SU-DHL-6 (cell line): ENCODE measurements around the gene MPO.

Source experiments
- H2AFZ ChIP-seq: fragments of 200-600 bp; sonication (generic); 2 replicates; pipeline ENCODE4 v1.6.1; 2014; ENCODE audit warnings: low read depth, mild to moderate bottlenecking, moderate library complexity, mixed read lengths, antibody characterized with exemption, low read length; ENCODE audit not compliant: severe bottlenecking
- H3F3A ChIP-seq: fragments of 200-600 bp; shearing (Covaris generic); 2 replicates; pipeline ENCODE4 v1.6.0; 2016; ENCODE audit warnings: antibody characterized with exemption, mild to moderate bottlenecking; ENCODE audit not compliant: insufficient read depth
- H3K27ac ChIP-seq: fragments of 200-600 bp; sonication (generic); 2 replicates; pipeline ENCODE4 v1.5.1; 2016; ENCODE audit warnings: low read depth, mild to moderate bottlenecking, low read length, moderate library complexity, mixed read lengths
- H3K27me3 ChIP-seq: fragments of 200-600 bp; sonication (generic), shearing (Covaris generic); 2 replicates; pipeline ENCODE4 v1.6.0; 2014; ENCODE audit warnings: mild to moderate bottlenecking, low read length
- H3K36me3 ChIP-seq: fragments of 200-600 bp; sonication (generic); 2 replicates; pipeline ENCODE4 v1.6.1; 2014; ENCODE audit warnings: mild to moderate bottlenecking, low read length, mixed read lengths
- H3K4me2 ChIP-seq: fragments of 300-600, 200-600 bp; shearing (Covaris generic), sonication (generic); 2 replicates; pipeline ENCODE4 v1.6.0; 2014; ENCODE audit warnings: low read length, low read depth, mild to moderate bottlenecking; ENCODE audit not compliant: poor library complexity, severe bottlenecking
- H3K4me3 ChIP-seq: fragments of 200-600 bp; sonication (generic); 2 replicates; pipeline ENCODE4 v1.5.1; 2014; ENCODE audit warnings: antibody characterized with exemption, low read length, mild to moderate bottlenecking, mixed read lengths; ENCODE audit not compliant: insufficient read depth, poor library complexity, severe bottlenecking
- H3K79me2 ChIP-seq: fragments of 200-600 bp; sonication (generic); 2 replicates; pipeline ENCODE4 v1.6.1; 2014; ENCODE audit warnings: mild to moderate bottlenecking, low read length, moderate library complexity; ENCODE audit not compliant: insufficient read depth
- H3K9ac ChIP-seq: fragments of 200-600 bp; sonication (generic); 2 replicates; pipeline ENCODE4 v1.7.0; 2014; ENCODE audit warnings: mild to moderate bottlenecking, low read length
- H3K9me2 ChIP-seq: fragments of 200-600 bp; sonication (generic); replicated peaks from 2 replicates; pipeline ENCODE4 v1.6.1; 2014; ENCODE audit warnings: low read length; ENCODE audit not compliant: insufficient read depth
- H3K9me3 ChIP-seq: fragments of 200-600 bp; sonication (generic); 2 replicates; pipeline ENCODE4 v1.6.1; 2014; ENCODE audit warnings: low read length, mixed read lengths; ENCODE audit not compliant: insufficient read depth
- H4K20me1 ChIP-seq: fragments of 200-600 bp; sonication (generic); 2 replicates; pipeline ENCODE4 v1.6.1; 2014; ENCODE audit warnings: low read depth, mild to moderate bottlenecking, antibody characterized with exemption, low read length, moderate library complexity, mixed read lengths
- EZH2phosphoT487 ChIP-seq: fragments of 200-600 bp; sonication (generic), shearing (Covaris generic); conservative IDR thresholded peaks from 2 replicates; pipeline ENCODE4 v1.6.1; 2018; ENCODE audit warnings: mild to moderate bottlenecking, antibody characterized with exemption, low read length, moderate library complexity, mixed read lengths
- TF ChIP-seq, protein P1 (sequence below): fragments of 200-600 bp; sonication (generic); IDR thresholded peaks from one replicate; pipeline ENCODE4 v1.5.1; 2017; ENCODE audit warnings: antibody characterized with exemption, mild to moderate bottlenecking, low read length, moderate library complexity; ENCODE audit not compliant: insufficient read depth, poor library complexity, severe bottlenecking

MPO gene

DNA sequence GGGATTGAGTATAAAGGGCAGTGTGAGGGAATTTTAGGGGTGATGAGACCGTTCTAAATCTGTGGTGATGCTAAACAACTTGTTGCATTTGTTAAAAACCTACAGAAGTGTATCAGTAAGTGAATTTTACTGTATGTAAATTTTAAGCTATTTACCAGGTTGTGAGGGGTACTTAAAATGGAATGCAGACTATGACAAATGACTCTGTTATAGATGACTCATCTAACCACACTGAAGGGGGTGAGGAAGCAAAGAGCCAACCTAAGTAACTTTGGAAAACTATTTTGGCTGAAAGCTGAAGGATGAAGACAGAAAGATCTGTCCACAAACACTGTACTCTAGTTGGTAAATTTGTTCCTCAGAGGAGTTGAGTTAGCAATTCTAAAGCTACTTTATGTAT is 56.4 kb downstream of the MPO start:
- no peaks in the 10 kb centered on the region for H4K20me1 ChIP-seq
- H3K9ac ChIP-seq = no peak overlapping the region
- H3F3A ChIP-seq = no peaks in the 10 kb centered on the region
- no peaks in the 10 kb centered on the region for H3K79me2 ChIP-seq
- no peak overlapping the region for H3K4me3 ChIP-seq
- no peak overlapping the region for H3K4me2 ChIP-seq
- no peaks in the 10 kb centered on the region for H3K9me3 ChIP-seq
- H3K27ac ChIP-seq = no peak overlapping the region
- no peak overlapping the region for H2AFZ ChIP-seq
- no peaks in the 10 kb centered on the region for H3K27me3 ChIP-seq
- no peaks in the 10 kb centered on the region for H3K36me3 ChIP-seq
- no peak for TF ChIP-seq EZH2phosphoT487
- TF ChIP-seq, protein P1, sequence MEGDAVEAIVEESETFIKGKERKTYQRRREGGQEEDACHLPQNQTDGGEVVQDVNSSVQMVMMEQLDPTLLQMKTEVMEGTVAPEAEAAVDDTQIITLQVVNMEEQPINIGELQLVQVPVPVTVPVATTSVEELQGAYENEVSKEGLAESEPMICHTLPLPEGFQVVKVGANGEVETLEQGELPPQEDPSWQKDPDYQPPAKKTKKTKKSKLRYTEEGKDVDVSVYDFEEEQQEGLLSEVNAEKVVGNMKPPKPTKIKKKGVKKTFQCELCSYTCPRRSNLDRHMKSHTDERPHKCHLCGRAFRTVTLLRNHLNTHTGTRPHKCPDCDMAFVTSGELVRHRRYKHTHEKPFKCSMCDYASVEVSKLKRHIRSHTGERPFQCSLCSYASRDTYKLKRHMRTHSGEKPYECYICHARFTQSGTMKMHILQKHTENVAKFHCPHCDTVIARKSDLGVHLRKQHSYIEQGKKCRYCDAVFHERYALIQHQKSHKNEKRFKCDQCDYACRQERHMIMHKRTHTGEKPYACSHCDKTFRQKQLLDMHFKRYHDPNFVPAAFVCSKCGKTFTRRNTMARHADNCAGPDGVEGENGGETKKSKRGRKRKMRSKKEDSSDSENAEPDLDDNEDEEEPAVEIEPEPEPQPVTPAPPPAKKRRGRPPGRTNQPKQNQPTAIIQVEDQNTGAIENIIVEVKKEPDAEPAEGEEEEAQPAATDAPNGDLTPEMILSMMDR = no peak
- H3K9me2 ChIP-seq = no peaks in the 10 kb centered on the region
